Islet precursor cell (in vitro differentiated cells): Measurements from ENCODE around the gene EEA1.
A peak's percentile ranks its signal among the peaks of the same experiment; 100 is the strongest.

Experiments
- DNase-seq: peaks from one replicate; pipeline ENCODE4 v3.0.0-alpha.2; 2018

Gene EEA1

DNA sequence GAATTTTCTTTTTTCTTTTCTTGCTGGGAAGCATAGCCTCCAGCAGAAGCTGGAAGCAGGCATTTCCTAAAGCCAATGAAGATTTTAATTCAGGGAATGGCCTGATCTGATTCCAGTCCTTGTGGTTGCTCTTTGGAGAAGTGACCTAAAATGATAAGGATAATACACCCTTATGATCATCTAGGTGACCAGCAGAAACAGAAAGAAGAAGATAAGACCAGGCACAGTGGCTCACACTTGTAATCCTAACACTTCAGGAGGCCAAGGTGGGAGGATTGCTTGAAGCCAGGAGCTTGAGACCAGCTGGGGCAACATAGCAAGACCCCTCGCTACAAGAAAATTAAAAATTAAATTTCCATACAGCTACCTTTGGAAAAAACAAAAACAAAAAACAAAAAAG lies 51.2 kb downstream of the EEA1 start:
- DNase-seq = no peak

DNA sequence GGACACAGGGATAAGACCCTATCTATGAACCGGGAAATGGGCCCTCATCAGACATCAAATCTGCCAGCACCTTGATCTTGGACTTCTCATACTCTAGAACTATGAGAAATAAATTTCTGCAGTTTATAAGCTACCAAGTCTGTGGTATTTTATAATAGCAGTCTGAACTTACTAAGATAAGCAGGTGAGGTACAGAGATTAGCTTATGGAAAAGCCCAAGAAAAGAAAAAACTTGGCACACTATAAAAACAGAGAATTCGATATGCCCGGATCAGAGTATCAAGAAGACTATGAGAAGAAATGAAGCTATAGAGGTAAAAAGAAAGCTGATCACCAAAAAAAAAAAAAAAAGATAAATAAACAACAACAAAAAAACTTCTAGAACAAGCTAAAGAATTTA lies 52.6 kb downstream of the EEA1 start:
- no peak for DNase-seq

DNA sequence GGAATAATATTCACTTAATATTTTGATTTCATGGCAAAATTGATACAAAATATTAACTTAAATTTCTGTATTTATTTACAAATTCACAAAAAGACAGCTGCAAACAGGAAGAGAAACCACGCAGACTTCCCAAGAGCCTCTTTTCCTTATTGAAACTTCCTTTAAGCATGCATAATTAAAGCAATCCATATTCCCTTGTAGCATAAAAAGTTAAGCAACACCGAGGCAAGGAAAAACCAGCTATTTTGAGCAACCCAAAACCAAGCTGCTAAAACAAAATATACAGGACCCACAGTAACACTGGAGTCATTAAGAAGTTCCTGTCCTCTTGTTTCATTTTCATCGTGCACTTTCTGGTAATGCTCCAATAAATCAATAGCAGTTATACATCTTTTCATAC lies 58.0 kb downstream of the EEA1 start:
- DNase-seq = no peak

DNA sequence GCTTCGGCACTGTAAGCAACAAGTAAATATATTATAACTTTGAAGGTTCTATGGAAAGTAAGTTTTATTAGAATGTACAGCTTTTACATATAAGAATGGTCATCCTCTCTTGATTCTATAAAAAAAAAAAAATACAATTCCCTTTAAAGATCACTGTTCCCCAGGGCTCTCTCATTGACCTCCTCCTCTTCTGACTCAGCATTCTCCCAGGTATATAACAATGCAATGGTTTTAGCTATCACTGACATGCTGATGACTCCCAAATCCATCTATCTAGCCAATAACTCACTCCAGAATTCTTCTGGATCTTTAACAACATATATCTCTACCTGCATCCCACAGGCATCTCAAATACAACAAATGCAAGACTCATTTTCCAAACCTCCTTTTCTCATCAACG lies 62.7 kb downstream of the EEA1 start:
- no peak for DNase-seq

DNA sequence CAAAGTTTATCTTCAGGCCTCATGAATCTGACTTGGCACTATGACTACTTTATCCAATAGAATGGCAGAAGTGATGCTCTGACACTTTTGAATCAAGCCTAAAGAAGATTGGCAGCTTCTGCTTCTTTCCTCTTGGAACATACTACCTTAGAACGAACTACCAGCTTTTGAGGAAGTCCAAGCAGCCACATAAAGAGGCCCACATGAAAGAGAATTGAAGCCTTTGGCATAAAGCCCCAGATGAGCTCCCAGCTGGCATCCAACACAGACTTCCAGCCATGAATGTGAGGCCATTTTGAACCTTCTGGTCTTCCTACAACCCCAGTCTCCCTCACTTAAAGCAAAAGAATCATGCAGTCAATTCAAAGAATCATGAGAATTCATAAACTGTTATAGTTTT lies 65.8 kb downstream of the EEA1 start:
- no peak for DNase-seq

DNA sequence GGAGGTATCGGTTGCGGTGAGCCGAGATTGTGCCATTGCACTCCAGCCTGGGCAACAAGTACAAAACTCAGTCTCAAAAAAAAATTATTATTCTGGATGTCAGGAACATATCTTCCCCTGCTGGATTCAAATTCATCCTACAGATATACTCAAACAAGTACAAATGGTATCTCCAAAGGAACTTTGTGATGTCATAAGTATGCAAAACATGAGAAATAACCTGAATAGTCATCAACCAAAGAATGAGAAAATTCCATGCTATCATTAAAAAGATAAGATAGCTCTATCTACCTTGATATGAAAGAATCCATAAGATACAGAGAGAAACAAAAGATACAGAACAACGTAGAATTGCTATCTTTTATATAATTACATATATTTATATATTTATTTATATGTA lies 67.7 kb downstream of the EEA1 start:
- DNase-seq = no peak

DNA sequence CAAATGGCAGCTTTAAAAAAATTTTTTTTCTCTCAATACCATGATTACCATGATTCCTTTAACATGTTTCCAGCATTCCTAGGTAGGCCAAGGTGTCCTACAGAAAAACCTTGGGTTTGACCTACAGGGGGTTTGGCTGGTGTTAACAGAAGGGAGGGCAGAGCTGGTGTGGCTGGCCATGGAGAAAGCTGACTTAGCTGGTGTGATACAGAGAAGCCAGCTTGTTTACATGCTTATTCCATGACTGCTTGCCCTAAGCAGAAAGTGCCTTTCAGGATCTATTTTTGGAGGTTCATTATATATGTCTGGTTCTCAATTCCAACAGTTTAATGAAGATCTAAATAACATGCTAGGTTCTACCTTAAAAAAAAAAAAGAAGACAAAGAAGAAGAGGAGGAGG lies 68.6 kb downstream of the EEA1 start:
- DNase-seq = no peak

DNA sequence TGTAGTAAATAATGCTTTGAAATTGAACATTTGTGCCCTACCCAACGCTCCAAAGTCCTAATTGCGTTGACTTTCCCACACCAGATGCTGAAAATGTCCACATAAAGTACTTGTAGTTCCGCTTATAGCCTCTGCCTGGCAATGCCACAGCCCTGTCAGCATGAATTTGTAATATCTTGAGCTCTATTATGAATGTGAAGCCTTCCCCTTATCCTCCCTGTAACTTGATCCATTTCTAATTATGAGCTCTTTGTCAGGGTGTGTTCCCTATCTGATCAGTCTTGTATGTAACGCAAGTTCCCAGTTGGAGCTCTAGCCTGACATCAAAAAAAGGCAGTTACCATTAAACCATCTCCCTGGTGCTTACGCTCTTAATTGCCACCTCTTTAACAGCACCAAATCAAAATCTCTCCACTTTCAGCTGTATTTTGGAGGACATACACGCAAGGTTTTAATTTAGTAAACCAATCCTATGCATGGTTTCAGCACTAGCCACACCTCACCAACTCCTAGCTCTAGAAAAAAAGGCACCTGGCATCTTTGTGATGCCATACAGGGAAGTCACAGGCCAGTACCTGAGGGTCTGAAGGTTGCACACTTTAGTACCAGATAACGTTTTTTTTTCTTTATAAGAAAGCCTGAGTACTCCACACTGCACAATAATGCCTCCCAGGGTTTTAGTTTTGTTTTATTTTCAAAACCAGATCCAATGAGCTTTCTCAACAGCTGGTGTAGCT lies 69.3 kb downstream of the EEA1 start:
- no peak for DNase-seq

DNA sequence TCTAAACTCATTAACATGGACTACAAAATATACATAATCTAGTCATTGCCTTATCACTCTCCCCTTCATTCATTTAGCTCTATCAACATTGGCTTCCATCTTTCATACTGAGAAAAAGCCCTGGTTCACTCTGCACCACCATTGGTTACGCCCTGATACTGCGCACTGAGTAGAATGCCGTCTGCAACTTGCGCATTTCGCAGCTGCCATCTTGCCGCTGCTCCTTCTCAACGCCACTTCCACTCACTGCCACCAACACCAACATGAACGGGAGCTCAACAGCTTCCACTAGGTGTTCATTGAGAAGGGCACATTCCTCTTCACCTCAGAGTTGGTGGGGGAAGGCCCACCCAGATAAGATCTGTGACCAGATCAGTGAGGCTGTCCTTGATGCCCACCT lies 71.3 kb downstream of the EEA1 start:
- no peak for DNase-seq

DNA sequence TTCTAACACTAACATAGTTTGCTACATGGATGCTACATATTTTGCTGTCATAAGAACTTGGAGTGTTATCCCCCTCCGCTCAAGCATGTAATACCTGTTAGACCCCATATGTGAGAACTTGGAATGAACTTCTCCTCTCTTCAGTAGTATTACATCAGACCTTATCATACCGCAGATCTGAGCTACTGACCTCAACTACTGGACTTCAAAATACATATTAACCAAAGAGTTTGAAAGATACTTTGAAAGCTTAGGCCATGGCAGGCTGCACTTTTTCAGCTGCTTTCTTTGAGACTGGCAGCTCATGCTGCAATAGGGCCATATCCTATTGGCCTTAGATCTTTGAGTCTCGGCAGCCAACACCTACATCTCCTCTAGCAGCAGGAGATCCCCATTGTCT lies 74.8 kb downstream of the EEA1 start:
- DNase-seq = no peak

DNA sequence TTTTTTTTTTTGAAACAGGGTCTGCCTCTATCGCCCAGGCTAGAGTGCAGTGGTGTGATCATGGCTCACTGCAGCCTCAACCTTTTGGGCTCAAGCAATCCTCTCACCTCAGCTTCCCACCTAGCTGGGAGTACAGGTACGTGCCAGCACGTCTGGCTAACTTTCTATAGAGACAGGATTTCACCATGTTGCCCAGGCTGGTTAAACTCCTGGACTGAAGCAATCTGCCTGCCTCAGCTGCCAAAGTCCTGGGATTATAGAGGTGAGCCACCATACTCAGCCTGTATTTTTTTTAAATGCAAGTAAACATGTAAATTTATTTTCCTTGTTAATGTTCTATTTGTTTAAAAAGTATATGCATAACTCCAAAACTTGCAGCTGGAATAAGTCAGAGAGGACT lies 80.4 kb downstream of the EEA1 start:
- DNase-seq = no peak

DNA sequence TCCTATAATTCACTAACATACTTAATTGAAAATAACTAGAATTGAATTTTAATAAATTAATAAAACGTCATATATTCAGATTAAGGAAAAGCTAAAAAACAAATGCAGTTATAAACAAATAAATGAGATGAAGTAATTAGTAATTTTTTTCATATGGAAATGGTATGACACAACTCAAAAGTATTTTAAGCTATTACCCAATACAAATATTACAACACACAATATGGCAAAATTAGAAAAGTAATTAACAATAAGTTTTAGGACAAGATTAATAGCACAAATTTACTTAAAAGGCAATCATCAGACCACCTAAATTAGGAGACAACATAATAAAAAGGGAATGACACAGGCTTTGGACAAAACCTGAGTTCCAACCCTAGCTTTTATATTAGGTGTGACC lies 81.7 kb downstream of the EEA1 start:
- DNase-seq = no peak

DNA sequence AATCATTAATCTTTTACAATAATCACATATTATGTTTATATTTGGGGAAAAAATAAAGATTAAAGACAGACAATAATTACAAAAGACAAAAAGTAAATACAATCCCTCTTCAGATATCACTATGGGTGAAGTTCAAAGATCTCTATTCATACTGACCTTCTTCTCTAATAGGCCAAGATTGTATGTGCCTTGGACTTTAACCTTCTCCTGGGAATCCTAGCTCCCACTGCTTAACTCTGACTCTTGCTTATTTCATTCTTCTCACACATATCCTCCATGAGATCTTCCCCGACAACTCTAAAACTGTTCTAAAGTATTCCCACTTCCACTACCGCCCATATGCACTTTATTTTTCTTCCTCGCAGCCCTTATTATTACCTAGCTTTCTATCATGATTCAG lies 83.8 kb downstream of the EEA1 start:
- DNase-seq = no peak

DNA sequence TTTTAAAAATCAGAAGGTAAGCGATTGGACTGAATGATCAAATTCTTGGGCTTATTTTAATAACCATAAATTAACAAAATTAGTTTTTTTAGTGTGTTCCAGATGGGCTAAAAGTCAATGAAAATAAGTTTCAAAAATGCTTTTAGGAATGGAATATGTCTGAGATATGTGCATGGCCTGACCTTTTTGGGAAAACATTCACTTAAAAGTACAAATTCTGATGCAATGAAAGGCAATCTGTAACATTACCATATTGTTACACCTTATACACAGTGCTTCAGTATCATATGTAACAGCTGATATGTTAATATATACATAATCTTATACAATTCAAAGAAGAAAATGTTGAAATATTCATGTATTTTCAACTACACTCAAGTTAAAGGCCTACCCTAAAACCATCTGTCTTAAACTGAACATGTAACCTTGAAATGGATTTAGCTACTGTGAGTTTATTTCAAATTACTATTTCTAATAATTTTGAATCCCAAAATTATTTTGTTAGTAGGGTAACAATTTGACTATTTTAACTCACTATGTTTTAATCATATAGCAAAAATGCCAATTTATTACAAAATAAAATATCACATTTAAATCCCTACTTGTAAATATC lies 84.8 kb downstream of the EEA1 start:
- no peak for DNase-seq

DNA sequence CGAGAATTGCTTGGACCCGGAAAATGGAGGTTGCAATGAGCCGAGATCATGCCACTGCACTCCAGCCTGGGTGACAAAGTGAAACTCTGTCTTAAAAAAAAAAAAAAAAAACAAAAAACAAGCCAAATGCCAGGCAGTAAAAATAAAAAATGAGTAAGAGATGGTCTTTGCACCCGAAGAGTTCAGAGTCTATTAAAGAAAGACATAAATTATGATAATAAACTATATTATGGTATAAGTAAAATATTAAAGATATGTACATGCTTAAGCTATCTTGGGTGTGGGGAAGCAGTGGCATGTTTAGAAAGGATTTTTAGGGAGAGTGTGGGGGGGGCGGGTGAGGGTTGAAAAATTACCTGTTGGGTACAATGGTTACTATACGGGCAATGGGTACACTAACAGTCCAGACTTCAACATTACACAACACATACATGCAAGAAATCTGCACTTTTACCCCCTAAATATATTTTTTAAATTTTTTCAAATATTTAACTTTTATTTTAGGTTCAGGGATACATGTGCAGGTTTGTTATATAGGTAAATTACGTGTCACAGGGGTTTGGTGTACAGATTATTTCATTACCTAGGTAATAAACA lies 99.3 kb downstream of the EEA1 start:
- DNase-seq = no peak

DNA sequence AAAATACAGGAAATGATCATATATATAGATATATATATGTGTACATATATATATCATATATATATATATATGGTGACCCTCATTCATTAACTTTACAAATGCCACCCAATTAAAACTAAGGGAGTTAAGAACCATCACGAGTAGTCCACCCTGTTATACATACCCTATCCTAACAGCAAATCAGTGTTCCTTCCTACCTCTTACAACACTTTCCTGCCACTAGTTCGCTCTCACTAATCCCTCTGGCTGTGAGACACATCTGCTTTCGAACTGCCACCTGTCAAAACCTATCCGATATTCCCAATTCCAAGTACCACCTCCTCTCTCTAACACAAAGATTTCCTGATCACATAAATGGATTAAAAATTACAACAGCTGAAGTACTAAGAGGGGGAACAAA lies 100.5 kb downstream of the EEA1 start:
- no peak for DNase-seq

DNA sequence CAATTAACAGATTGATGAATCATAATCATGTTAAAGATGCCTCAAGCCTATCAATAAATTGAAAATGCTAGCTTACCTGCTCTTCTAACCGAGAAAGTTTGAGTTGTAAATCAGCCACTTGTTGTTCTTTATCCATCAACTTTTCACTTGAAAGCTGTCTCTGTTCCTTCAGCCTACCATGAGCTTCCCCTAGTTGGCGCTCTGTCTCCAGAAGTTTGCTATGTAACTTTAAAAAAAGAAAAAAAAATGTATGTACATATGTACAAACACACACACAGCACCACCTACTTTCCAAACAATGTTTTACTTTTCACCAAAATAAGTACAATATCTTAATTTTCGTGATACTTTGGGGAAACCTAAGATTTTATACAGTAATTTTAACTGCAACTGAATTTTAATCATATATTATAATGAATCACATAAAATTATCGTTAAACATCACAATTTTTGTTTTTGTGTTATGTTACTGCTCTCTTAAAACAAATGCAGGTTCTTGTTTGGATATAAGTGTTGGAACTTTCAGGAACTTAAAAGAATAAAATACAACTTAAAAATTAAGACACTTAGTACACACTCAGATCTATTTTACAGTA lies 101.2 kb downstream of the EEA1 start:
- DNase-seq = peak; percentile 64

DNA sequence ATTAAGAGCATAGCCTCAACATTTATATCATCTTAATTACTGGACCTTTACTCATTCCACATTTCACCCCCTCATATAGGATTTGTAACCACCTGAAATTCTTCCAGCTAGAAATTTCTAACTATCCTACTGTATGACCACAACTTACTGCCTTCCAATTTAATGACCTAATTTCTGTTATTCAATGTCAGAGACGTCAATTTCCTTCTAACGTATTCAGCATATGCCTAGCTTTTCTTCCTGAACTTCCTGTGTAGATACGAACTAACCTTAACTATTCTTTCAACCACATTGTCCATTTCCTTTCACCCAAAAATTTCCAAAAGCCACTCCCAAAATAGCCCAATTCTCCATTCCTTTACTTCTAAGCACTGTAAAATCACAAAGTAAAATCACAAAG lies 108.0 kb downstream of the EEA1 start:
- no peak for DNase-seq

DNA sequence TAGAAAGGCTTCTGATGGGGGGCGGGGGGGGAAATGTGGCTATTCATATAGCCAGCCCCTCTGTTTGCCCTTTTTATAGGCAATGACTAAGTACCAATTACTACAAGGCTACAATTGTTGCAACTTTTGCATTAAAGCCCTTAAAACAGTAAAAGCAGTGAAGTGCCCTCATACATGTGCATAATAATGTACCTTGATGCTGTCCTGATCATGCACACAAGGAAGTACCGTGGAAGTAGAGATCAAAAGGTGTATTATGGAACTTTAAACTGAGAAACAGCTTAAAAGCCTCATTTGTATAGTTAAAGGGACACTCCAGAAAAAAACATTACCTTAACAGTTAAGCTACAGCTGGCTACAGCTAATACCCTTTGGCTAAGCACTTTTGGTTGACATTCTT lies 114.5 kb downstream of the EEA1 start:
- DNase-seq = no peak

DNA sequence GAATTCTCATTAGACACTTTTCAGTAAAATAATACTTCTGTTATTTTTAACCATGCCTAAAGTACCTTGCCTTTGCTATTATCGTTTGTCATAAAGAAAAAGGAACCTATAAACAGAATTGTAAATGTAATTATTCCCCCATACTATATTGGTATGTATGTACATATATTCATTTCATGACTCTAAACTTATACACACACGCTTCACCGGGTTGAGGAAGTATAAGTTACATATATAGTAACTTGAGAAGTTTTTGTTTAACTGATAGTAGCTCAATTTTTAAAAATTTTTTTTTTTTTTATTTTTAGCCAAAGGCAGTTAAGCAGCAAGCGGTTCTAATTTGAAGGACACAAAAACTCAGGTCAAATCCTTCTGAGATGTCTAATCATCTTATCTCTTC lies 118.7 kb downstream of the EEA1 start:
- DNase-seq = no peak

DNA sequence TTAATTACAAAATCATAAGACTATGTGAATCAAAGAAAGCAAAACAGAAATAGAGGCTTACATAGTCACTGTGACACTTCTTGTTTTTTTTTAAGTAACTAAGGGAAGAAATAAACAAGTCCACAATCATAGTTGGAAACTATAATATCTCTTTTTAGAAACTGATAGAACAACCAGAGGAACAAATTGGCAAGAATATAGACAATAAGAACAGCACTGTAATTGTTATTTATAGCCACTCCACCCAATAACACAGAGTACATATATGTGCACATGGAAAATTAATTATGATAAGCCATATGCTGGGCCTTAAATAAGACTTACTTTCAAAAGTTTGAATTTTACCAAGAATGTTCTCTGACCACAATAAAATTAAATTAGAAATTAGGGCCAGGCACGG lies 125.2 kb downstream of the EEA1 start:
- DNase-seq = no peak

DNA sequence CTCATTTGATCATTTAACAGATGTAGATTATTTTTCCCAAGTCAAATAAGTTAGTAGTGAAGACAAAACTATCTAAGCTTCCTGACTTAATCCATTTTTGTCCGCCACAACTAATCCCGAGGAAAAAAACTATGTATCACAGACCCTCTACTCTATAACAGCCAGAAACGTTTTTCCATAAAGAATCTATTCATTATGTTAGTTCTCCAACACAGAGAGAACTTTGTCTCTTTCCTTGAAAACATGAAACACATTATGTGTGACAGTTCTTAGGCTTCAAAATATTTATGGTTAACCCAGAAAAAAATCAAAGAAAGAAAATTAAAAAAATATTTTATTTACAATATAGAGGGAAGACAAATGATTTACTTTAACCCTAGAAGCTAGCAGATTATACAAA lies 126.2 kb downstream of the EEA1 start:
- DNase-seq = no peak

DNA sequence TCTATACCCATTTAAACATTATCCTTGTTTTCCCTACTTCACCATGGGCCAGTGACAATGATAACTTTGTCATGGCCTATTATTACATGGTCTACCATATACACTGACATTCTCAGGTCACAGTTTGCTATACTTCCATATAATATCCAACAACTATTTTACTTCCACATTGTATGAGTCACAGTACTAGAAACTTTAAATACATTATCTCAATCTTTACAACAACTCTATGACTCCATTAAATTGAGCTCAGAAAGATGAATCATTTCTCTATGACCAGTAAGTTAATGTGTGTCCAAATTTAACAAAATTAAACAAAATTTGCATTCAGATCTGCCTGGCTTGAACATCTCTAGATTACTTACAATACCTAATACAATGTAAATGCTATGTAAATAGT lies 132.4 kb downstream of the EEA1 start:
- DNase-seq = no peak

DNA sequence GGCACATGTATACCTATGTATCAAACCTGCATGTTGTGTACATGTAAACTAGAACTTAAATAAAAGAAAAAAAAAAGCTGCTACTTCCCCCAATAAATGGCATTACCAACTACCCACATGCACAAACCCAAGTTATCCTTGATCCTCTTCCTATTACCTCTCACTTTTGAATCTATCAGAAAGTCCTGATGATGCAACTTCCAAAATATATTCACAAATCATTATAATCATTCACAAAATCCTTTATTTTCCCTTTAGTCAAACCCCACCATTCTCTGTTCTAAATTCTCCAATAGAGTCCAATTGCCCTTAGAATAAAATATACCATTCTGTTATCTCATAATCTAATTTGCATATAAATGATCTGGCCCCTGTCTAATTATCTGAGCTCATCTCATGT lies 134.3 kb downstream of the EEA1 start:
- no peak for DNase-seq
